ENCODE data around the gene MYOCD.

MYOCD gene

DNA sequence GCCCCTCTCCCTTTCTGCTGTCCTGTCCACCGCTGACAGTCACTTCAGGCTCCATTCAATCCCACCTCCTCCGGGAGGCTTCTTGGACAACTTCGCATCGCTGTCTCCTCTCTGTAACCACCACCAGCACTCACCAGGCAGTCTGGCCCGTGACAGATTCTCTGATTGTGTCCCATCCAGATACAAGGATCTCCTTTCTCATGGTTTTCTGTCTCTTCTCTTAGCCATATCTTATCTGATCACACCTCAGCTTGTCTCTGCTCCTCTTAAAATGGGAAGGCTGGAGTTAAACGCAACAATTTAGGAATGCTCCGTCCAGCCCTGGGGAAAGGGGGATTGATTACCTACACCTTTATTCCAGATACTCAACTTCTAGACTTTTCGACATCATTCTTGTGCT lies 66.7 kb downstream of the MYOCD start:
- Histone ChIP-seq H3K9ac (ENCODE audit: low read depth, low read length) (no peak overlapping the region), H3K79me2 (ENCODE audit: insufficient read depth, low read length) (no peaks in the 10 kb centered on the region), H3K4me1 (ENCODE audit: insufficient read depth, low read length) (no peaks in the 10 kb centered on the region), H2AFZ (ENCODE audit: low read depth, low read length) (no peak overlapping the region), H3K36me3 (ENCODE audit: insufficient read depth, low read length) (no peaks in the 10 kb centered on the region), H3K27ac (ENCODE audit: low read length) (no peak overlapping the region), H3K4me2 (ENCODE audit: insufficient read depth, low read length) (no peak overlapping the region), H3K27me3 (ENCODE audit: insufficient read depth, low read length, poor library complexity) (no peaks in the 10 kb centered on the region), H3K9me3 (ENCODE audit: insufficient read depth, low read length, severe bottlenecking) (no peaks in the 10 kb centered on the region), H4K20me1 (ENCODE audit: insufficient read depth, low read length) (no peaks in the 10 kb centered on the region), H3K4me3 (ENCODE audit: low read depth in 1 of 2, low read length in 2 of 2) (no peak overlapping the region)
- DNase-seq, result no peak
- ATAC-seq (ENCODE audit: insufficient read depth, low read depth), result no peak
- no peak for TF ChIP-seq EZH2 (IDR thresholded peaks at IDR 0.05; ENCODE audit: borderline replicate concordance, low read depth, low read length, severe bottlenecking)
- TF ChIP-seq, protein P1, sequence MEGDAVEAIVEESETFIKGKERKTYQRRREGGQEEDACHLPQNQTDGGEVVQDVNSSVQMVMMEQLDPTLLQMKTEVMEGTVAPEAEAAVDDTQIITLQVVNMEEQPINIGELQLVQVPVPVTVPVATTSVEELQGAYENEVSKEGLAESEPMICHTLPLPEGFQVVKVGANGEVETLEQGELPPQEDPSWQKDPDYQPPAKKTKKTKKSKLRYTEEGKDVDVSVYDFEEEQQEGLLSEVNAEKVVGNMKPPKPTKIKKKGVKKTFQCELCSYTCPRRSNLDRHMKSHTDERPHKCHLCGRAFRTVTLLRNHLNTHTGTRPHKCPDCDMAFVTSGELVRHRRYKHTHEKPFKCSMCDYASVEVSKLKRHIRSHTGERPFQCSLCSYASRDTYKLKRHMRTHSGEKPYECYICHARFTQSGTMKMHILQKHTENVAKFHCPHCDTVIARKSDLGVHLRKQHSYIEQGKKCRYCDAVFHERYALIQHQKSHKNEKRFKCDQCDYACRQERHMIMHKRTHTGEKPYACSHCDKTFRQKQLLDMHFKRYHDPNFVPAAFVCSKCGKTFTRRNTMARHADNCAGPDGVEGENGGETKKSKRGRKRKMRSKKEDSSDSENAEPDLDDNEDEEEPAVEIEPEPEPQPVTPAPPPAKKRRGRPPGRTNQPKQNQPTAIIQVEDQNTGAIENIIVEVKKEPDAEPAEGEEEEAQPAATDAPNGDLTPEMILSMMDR (IDR thresholded peaks at IDR 0.05; ENCODE audit: borderline replicate concordance, extremely low read depth, low read length, poor library complexity, severe bottlenecking), result no peak

GRCh38 chr17:12734926-12735325 lies 69.2 kb downstream of the MYOCD start:
- Histone ChIP-seq H3K36me3 (ENCODE audit: insufficient read depth, low read length) (no peaks in the 10 kb centered on the region), H3K9me3 (ENCODE audit: insufficient read depth, low read length, severe bottlenecking) (no peaks in the 10 kb centered on the region), H4K20me1 (ENCODE audit: insufficient read depth, low read length) (no peaks in the 10 kb centered on the region), H3K4me2 (ENCODE audit: insufficient read depth, low read length) (no peak overlapping the region), H2AFZ (ENCODE audit: low read depth, low read length) (no peak overlapping the region), H3K9ac (ENCODE audit: low read depth, low read length) (no peak overlapping the region), H3K27ac (ENCODE audit: low read length) (no peak overlapping the region), H3K27me3 (ENCODE audit: insufficient read depth, low read length, poor library complexity) (no peaks in the 10 kb centered on the region), H3K4me1 (ENCODE audit: insufficient read depth, low read length) (no peaks in the 10 kb centered on the region), H3K79me2 (ENCODE audit: insufficient read depth, low read length) (no peaks in the 10 kb centered on the region), H3K4me3 (ENCODE audit: low read depth in 1 of 2, low read length in 2 of 2) (no peak overlapping the region)
- ATAC-seq (ENCODE audit: insufficient read depth, low read depth) (no peak), DNase-seq (no peak)
- TF ChIP-seq, protein P1 (IDR thresholded peaks at IDR 0.05; ENCODE audit: borderline replicate concordance, extremely low read depth, low read length, poor library complexity, severe bottlenecking), result no peak
- TF ChIP-seq EZH2 (IDR thresholded peaks at IDR 0.05; ENCODE audit: borderline replicate concordance, low read depth, low read length, severe bottlenecking), result no peak

DNA sequence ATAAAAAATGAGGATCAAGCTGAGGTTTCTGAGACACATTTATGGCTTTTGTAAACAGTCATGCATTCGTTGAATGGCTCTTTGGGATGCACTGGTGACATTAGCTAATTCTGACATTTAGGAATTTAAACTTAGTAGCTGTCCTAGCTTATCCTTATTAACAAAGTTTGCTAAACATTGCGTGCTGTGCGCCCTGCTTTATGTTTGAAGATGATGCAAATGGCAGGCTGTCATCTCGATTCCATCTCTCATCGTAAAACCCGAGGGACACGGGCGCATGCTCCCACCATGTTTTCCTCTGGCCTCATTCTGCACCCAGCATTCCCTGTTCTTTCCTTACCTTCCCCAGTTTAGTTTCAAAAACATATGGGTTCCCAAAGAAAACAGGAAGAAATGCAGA lies 69.8 kb downstream of the MYOCD start:
- Histone ChIP-seq H3K36me3 (ENCODE audit: insufficient read depth, low read length) (no peaks in the 10 kb centered on the region), H3K4me3 (ENCODE audit: low read depth in 1 of 2, low read length in 2 of 2) (no peak overlapping the region), H3K9ac (ENCODE audit: low read depth, low read length) (no peak overlapping the region), H3K27me3 (ENCODE audit: insufficient read depth, low read length, poor library complexity) (no peaks in the 10 kb centered on the region), H3K4me1 (ENCODE audit: insufficient read depth, low read length) (no peaks in the 10 kb centered on the region), H3K9me3 (ENCODE audit: insufficient read depth, low read length, severe bottlenecking) (no peaks in the 10 kb centered on the region), H3K4me2 (ENCODE audit: insufficient read depth, low read length) (no peak overlapping the region), H3K79me2 (ENCODE audit: insufficient read depth, low read length) (no peaks in the 10 kb centered on the region), H3K27ac (ENCODE audit: low read length) (no peak overlapping the region), H4K20me1 (ENCODE audit: insufficient read depth, low read length) (no peaks in the 10 kb centered on the region), H2AFZ (ENCODE audit: low read depth, low read length) (no peak overlapping the region)
- DNase-seq (no peak), ATAC-seq (ENCODE audit: insufficient read depth, low read depth) (no peak)
- TF ChIP-seq, protein P1 (IDR thresholded peaks at IDR 0.05; ENCODE audit: borderline replicate concordance, extremely low read depth, low read length, poor library complexity, severe bottlenecking), result no peak
- no peak for TF ChIP-seq EZH2 (IDR thresholded peaks at IDR 0.05; ENCODE audit: borderline replicate concordance, low read depth, low read length, severe bottlenecking)

DNA sequence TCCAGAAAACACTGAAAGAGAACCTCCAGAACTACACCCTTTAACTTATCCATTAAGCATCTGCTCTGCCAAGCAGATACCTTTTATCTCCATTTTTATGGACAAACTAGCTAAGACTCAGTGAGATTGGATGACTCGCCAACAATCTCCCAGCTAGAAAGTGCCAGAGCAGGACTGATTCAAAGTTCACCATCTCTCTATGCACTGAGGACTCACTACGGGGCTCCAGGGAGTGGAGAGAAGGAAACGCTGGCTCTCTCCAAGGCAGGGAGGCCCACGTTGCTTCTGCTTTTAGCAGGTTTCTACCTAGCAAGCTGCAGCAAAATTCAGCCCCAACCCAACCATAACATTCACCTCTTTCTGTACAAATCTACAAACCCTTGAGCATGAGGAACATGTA lies 70.8 kb downstream of the MYOCD start:
- Histone ChIP-seq H3K4me1 (ENCODE audit: insufficient read depth, low read length) (no peaks in the 10 kb centered on the region), H3K4me2 (ENCODE audit: insufficient read depth, low read length) (no peak overlapping the region), H2AFZ (ENCODE audit: low read depth, low read length) (no peak overlapping the region), H3K27me3 (ENCODE audit: insufficient read depth, low read length, poor library complexity) (no peaks in the 10 kb centered on the region), H3K9me3 (ENCODE audit: insufficient read depth, low read length, severe bottlenecking) (no peaks in the 10 kb centered on the region), H3K9ac (ENCODE audit: low read depth, low read length) (no peak overlapping the region), H4K20me1 (ENCODE audit: insufficient read depth, low read length) (no peaks in the 10 kb centered on the region), H3K79me2 (ENCODE audit: insufficient read depth, low read length) (no peaks in the 10 kb centered on the region), H3K36me3 (ENCODE audit: insufficient read depth, low read length) (no peaks in the 10 kb centered on the region), H3K27ac (ENCODE audit: low read length) (no peak overlapping the region), H3K4me3 (ENCODE audit: low read depth in 1 of 2, low read length in 2 of 2) (no peak overlapping the region)
- TF ChIP-seq EZH2 (IDR thresholded peaks at IDR 0.05; ENCODE audit: borderline replicate concordance, low read depth, low read length, severe bottlenecking), result no peak
- TF ChIP-seq, protein P1 (IDR thresholded peaks at IDR 0.05; ENCODE audit: borderline replicate concordance, extremely low read depth, low read length, poor library complexity, severe bottlenecking), result no peak
- ATAC-seq (ENCODE audit: insufficient read depth, low read depth) (no peak), DNase-seq (no peak)
